Fibroblast of pulmonary artery (primary cell): Measurements from ENCODE around the gene CPTP.

ENCODE experiments used
- DNase-seq: peaks from one replicate; pipeline ENCODE4 v3.0.0-alpha.2; 2010; ENCODE audit warnings: low read depth
- H3K4me3 ChIP-seq: replicated peaks from 2 replicates; pipeline ENCODE4 v1.5.1; 2011; ENCODE audit warnings: low read depth, mild to moderate bottlenecking, control low read depth, low read length, moderate library complexity
- CTCF ChIP-seq: IDR thresholded peaks from 2 replicates; pipeline ENCODE4 v1.5.1; 2011; ENCODE audit warnings: mild to moderate bottlenecking, control low read depth, low read length, inconsistent platforms; ENCODE audit errors: missing control alignments

CPTP gene

GRCh38 chr1:1338278-1338677 lies 13.7 kb downstream of the CPTP start:
- no peak for TF ChIP-seq CTCF
- no peak for DNase-seq
- H3K4me3 ChIP-seq: no peak overlapping the region

DNA sequence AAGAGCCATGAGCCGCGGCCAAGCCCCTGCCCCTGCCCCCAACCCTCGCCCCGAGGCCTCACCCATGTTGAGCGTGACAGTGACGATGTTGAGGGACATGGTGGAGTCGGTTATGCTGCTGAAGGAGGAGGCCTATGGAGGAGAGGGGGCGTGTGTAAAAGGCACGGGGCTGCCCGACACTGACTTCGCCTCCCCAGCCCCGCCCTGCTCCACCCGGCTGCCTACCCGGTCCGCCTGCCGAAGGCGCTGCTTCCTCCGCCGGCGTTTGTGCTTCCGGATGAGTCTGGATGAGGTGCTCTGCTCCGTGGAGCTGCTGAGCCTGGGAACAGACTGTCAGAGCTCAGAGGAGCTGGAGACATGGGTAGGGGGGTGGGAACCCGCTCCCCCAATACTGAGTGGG lies 15.6 kb downstream of the CPTP start:
- TF ChIP-seq CTCF: no peak
- DNase-seq: no peak
- H3K4me3 ChIP-seq: no peak overlapping the region

DNA sequence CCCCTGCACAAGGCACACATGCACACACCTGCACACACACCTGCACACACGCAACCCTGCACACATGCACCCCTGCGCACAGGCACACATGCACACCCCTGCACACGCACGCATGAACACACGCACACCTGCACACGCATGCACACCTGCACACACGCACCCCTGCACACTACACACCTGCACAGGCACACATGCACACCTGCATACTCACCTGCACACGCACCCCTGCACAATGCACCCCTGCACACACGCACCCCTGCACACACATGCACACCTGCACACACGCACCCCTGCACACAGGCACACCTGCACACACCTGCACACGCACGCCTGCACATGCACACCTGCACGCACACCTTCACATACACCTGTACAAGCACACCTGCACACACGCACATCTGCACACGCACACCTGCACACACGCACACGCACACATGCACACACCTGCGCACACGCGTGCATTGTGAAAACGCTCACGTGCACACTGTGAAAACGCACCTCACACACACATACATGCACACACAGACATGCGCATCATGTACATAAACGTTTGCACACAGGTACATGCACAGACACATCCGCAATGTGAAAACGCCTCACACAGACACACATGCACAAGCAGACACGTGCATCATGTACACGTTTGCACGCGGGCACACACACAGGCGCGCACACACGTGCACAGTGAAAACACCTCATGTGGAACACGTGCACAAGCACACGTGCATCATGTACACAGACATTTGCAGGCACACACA lies 16.4 kb downstream of the CPTP start:
- H3K4me3 ChIP-seq: no peak overlapping the region
- TF ChIP-seq CTCF: no peak
- DNase-seq: no peak

DNA sequence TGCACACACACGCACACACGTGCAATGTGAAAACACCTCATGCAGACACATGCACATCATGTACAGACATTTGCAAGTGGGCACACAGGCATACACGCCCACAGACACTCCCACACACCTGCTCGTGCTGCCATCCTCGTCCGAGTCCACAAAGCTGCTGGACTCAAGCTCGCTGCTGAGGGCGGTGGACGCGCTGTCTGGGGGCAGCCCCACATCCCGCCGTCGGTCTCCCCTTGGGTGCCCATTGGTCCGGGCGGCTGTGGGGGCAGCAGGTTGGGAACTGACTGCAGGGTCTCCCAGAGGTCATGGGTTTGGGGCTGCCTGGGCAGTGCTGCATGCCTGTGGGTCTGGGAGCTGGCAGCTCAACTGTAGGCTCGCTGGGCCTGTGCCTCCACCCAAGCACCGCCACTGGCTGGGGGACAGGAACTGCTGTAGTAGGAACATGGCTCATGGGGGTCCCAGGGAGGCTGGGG lies 17.0 kb downstream of the CPTP start:
- no peak for TF ChIP-seq CTCF
- H3K4me3 ChIP-seq: no peak overlapping the region
- DNase-seq: no peak

DNA sequence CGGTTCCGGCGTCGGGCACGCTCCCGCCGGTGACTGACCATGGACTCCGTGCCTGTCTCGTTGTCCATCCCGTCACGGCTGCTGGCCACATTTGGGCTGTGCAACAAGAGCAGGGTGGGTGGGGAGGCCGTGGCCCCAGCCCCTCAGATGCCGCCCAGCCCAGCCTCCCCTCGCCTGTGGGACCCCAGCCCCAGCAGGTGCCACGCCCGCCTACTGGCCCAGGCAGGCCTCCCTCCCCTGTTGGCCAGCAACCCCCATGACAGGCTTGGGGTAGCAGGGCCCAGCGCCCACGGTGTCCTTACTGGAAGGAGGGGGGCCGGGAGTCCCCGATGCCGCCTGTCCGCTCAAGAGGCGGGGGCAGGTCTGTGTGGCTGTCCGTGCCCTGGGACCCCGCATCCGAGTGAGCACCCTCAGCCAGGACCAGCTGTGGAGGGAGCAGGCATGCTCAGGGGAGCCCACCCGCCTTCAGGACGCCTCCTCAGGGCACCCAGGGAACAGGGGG lies 17.5 kb downstream of the CPTP start:
- no peak for DNase-seq
- H3K4me3 ChIP-seq: no peak overlapping the region
- no peak for TF ChIP-seq CTCF

DNA sequence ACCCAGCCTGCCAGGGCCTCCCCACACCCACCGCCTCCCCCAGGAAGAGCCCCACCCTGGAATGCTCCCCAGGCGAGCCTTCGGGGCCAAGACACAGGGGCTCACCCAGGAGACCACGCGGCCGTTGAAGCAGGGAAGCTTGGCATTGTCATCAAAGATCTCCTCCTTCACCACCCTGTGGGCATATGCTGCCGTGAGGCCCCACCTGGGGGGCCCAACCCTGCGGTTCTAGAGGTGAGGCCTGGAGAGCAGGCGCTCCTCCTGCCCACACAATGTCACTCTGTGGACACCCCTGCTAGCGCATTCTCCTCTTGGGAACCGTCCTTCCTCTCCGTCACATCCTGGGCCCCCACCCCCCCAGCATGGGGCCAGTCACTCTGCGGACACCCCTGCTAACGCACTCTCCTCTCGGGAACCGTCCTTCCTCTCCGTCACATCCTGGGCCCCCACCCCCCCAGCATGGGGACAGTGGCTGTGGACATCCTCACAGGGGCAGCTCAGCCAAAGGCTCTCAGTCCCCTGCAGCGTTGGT lies 18.0 kb downstream of the CPTP start:
- no peak for TF ChIP-seq CTCF
- no peak for DNase-seq
- H3K4me3 ChIP-seq: no peak overlapping the region

- H3K4me3 ChIP-seq: no peak overlapping the region
- TF ChIP-seq CTCF: no peak
- no peak for DNase-seq
These were observed 19.3 kb downstream of the CPTP start for GRCh38 chr1:1343811-1344421.
